CD4-positive, alpha-beta T cell treated with Interleukin-12 subunit alpha and Interleukin-12 subunit beta, for 1 hour (primary cell): Measurements from ENCODE around the gene EML5.
A peak's percentile ranks its signal among the peaks of the same experiment; 100 is the strongest.

Source experiments
- DNase-seq: peaks from one replicate; pipeline ENCODE4 v3.0.0-alpha.2; 2020

EML5 gene

GRCh38 chr14:88612981-88613380, 179.8 kb downstream of the EML5 start:
- no peak for DNase-seq

- no peak for DNase-seq
Measured at GRCh38 chr14:88611878-88612277, 180.9 kb downstream of the EML5 start.

- DNase-seq: no peak
Measured at GRCh38 chr14:88607829-88608228, 184.9 kb downstream of the EML5 start.

DNA sequence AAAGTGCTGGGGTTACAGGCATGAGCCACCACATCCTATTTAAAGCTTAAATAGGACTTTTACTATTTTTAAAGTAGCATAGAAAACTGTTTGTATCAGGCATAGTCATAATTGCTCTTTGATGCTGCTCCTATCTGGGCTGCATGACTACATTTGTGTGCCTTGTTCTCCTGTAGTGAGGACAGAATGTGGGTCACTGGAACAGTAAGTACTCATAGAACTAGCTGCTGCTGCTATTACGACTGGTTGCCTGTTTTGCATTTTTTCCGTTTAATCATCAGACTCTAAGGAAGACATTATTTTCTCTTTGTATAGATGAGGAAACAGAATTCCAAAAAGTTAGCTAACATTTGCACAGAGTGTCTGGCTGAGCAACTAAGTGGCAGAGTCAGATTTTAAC, 187.2 kb downstream of the EML5 start:
- no peak for DNase-seq

GRCh38 chr14:88604212-88604611, 188.5 kb downstream of the EML5 start:
- DNase-seq: no peak

GRCh38 chr14:88599761-88600439, 192.9 kb downstream of the EML5 start:
- DNase-seq: no peak

DNA sequence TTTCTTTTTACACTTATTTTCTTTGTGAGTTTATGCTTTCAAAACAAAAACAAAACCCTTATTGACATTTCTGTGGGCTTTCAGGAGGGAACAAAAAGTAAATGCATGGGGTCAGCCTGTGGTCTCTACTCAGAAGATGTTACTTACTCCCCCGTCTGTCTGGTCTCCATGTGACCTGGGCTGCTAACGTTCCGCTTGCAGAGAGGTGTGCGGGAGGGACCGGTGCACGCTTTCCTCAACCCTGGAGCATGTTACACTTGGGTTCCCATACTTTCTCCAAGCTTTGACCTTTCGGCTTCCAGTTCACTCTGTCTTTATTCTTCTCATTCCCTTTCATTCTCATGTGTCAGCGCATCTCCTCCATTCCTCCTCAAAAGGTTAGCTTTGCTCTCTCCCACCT, 193.4 kb downstream of the EML5 start:
- no peak for DNase-seq

- DNase-seq: no peak
Measured at GRCh38 chr14:88598097-88598675, 194.6 kb downstream of the EML5 start.

DNA sequence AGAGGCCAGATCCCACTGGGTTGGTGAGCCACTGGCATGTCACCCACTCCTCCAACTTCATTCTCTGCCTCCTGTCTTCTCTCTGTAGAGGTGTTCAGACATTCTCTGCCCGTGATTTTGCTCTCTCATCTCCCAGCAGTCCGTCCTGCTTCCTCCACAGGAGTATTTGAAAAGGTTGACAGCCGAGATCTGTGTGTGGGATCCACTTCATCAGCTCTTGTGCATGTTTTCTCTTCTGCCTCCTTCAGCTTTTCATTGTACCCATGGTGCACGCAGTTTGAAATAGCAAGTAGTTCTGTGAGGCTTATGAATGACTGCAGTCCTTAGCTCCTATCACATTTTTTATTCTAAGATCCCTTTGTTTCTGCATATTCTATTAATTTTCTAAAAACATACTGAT, 195.2 kb downstream of the EML5 start:
- no peak for DNase-seq

GRCh38 chr14:88597038-88597437, 195.7 kb downstream of the EML5 start:
- DNase-seq: no peak

DNA sequence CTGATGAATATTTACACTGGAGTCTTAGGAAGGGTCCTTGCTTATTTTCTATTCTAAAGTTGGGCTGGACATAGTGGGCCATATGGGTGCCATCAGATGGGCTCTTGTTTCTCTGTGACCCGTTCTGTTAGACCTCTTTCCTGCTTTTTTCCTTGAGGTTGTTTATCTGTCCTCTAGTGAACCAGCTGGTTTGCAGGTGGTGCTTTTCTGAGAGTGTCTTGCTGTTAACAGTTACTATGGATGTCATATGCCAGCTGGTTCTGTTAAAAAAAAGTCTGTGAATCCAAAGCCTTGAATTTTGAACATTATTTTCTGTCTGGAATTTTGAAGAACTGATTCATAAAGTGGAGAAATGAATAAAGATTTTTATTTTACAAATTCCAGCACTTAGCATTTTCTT, 200.7 kb downstream of the EML5 start:
- DNase-seq: no peak

DNA sequence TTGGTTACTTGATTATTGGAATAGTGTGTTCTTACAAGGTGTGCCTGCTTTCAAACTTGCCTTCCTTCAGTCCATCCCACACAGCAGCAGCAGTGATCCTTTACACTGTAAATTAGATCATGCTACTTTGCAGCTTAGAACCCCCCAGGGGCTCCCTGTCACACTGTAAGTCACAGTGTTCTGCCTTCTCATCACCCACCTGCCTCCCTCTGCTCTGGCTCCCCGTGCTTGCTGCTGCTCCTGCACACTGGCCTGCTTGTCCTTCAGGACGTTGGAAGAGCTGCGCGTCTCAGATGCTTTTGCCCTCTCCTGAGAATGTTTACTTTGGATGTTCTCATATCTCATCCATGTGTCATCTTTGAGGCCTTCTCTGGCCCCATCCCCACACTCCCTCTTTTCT, 202.6 kb downstream of the EML5 start:
- no peak for DNase-seq

DNA sequence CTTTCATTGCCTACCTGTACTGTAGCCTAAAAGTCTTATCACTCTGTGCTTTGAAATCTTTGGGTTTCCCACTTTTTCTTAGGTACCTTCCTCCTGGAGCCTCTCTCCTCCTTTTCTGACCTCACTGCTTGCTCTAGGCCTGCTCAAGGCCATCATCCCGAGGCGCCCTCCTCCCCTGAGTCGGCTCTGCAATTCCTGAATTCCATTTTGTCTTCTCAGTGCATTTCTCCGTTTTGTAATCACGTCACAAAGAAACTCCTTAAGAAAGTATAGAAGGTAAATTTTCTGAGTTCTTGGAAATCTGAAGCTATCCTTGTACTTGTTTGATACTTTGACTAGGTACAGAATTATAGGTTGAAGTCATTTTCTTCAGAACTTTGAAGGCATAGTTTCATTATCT, 204.7 kb downstream of the EML5 start:
- DNase-seq: no peak

DNA sequence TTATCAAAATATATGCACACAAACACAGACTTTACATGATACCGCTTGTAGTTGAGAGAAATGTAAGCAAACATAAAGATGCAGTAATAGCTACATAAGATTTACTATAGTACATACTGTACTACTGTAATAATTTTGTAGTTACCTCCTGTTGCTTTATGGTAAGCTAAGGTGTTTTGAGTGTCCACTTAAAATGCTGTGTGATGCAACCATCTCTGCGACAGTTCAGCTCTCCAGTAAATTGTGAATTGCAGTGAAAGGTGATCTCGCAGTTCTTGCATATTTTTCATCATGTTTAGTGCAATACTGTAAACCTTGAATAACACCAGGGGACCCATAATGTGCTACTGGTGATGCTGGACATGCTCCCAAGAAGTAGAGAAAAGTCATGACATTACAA, 208.3 kb downstream of the EML5 start:
- DNase-seq: no peak

DNA sequence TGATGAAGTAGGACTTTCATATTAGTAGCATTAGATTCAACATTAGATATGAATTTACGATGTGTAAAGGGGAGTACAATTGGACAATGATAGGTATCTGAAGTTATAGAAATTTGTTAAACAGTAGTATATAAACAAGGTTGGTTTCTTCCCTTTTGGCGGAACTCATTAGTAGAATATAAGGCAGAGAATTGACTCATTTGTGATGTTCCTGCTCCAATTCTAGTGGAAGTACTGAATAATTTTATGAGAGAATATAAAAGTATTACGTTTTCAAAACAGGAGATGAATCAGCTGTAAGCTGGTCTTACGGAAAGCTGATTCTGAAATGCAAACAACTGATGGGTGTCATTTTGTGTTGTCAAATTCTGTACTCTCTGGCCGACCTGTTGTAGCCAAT, 216.5 kb downstream of the EML5 start:
- DNase-seq: no peak

DNA sequence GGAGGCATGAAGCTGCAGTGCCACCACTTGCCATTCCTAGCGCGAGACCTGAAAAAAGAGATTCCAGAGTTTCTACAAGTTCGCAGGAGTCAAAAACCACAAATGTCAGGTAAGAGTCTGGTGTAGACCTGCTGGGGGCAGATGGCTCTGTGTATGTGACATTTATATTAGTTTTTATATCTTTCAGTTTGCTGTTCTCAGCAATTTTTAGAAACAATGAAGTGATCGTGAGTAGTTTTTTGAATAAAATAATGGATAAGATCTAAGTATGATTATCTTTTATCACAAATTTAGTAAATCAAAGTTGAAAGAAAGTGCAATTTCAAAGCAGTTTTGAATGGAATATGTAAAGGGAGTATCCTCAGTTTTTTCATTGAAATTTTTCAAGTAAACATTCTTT, 220.6 kb downstream of the EML5 start:
- no peak for DNase-seq

DNA sequence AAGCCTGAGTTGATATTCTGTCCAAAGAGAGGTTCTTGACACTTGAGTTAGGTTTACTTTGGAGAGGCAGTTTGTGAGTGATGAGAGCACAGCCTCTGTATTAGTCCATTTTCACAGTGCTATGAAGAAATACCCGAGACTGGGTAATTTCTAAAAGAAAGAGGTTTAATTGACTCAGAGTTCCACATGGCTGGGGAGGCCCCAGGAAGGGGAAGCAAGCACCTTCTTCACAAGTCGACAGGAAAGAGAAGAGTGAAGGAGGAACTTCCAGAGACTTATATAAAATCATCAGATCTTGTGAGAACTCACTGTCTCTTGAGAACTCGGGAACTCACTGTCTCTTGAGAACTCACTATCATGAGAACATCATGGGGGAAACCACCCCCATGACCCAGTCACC, 224.6 kb downstream of the EML5 start:
- DNase-seq: no peak

DNA sequence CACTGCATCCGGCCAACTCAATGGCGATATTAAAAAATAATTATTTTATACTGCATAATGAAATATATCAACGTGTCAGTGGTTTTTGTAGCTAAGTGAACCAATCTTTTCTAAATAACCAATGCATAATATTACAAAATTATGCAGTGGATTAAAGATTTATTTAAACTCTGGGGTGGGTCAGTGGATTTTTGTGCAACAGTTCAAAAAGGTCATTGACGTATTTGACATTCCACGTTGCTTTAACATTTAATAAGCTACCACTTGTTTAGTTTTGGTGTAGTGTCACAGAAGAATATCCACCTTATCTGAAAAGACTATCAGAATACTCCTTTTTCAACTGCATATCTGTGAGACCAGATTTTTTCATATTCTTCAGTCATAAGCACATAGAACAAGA, 227.3 kb downstream of the EML5 start:
- no peak for DNase-seq

DNA sequence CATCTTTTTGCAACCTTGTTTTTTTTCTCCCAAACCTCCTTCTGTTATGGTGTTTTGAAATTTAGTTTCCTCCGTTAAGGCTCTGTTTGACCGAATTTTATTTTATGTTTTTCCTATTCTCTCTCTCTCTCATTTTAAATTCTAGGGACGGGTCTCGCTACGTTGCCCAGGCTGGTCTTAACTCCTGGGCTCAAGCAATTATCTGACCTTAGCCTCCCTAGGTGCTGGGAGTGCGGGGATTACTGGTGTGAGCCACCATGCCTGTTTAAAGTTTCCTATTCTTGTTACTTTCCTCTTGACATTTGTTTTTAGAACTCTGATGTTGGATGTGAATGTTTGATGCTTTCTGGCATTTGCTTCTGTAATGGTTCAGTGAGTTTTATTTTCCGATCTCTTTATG, 228.9 kb downstream of the EML5 start:
- no peak for DNase-seq

- peak; percentile 91 for DNase-seq
Measured at GRCh38 chr14:88562831-88563686, 229.7 kb downstream of the EML5 start, which contains the start of gene ZC3H14. Gene ZC3H14, plus strand, starts transcription at chr14:88563037. Its CDS starts 97 bp downstream, at chr14:88563134.

DNA sequence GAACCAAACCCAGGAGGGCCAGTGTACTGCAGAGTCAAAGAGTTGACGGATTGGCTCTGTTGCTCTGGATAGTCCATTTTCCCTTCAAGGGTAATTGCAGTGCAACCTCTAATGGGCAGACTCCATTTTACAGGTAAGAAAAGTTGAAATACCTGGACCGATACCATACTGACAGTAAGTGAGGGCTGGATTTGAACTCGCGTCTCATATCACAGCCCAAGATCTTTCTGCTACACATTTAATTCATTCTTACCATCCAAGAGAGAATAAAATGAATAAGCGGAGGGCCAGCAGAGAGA, 230.3 kb downstream of the EML5 start:
- no peak for DNase-seq
